GM19193 (cell line): ENCODE measurements around the gene SFSWAP.

Experiments used
- POLR2A ChIP-seq: IDR thresholded peaks from 4 replicates; pipeline ENCODE4 v1.6.1; 2011; ENCODE audit not compliant: insufficient read depth, insufficient read length; ENCODE audit errors: extremely low read depth

Gene SFSWAP

DNA sequence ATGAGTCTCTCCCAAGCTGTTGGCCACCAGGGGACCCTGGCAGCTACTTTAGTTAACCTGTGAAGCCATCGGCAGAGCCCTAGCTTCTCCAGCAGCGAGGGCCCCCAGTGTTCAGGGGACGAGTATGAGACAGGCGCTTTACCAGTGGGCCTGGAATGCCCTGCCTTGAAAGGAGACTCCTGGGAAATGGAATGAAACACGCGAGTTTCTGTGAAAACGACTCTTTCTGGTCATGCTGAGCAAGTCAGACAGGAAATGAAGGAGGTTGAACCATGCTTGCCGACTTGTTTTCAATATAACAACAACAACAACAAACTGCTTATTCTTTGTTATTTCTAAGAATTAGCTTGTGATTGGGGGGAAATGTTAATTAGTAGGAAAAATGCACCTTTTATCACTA lies 42.9 kb downstream of the SFSWAP start:
- no peak for TF ChIP-seq POLR2A

DNA sequence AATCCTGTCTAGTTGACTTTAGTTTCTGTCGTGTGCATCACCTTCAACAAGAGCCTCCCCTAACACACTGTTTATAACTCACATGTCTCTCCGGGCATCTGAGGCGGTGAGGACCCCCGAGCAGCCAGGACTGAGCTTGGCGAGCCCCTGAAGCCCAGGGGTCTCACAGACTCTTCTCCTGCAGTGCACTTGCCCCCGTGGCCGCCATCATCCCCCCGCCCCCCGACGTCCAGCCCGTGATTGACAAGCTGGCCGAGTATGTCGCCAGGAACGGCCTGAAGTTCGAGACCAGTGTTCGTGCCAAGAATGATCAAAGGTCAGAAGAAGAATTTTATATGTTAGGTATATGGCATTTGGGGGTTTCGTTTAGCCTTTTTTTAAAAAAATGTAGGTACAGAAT lies 43.3 kb downstream of the SFSWAP start:
- TF ChIP-seq POLR2A = no peak

DNA sequence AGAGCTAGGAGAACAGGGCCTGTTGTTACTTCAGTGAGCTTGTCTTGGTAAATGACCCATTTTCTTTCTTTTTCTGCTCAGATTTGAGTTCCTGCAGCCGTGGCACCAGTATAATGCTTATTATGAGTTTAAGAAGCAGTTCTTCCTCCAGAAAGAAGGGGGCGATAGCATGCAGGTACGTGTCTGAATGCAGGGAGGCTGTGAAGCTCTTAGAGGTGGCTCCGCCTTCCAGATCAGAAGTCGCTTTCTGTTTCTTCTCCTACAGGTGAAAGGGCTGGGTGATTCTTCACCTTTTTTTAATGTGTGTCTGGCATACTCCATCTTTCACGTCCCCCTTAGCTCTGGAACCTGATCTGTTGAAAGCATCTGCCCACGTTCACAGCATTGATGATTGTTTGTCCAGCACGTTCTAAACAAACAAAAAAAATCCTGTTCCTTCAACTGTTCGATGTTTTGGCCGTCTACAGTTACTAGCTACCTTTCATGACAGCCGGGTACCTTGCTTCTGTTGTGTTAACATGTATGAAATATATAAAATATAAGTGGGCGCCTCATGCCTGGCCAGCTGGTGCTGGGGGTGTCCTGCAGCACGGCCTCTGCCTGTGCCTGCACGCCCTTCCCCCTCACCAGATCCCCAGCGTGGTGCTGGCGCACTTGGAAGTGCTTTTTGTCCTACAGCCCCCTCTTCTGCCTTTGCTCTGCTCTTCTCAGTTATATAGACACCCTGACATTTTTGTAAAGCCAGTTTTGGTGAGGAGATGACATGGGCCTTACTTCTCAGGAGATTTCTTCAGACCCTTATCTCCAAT lies 44.6 kb downstream of the SFSWAP start:
- TF ChIP-seq POLR2A = no peak

DNA sequence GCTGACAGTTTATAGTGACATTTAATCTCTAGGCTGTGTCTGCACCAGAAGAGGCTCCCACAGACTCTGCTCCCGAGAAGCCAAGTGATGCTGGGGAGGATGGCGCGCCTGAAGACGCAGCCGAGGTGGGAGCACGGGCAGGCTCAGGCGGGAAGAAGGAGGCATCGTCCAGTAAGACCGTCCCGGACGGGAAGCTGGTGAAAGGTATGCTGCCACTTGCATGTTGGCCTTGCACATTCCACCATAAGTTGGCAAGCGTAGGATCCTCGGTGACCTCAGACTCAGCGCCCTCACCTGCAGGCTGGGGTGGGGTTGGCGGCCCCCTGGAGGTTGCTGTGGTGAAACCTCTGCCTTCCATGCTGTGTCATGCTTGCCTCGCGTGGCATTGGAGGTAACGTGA lies 45.6 kb downstream of the SFSWAP start:
- no peak for TF ChIP-seq POLR2A

DNA sequence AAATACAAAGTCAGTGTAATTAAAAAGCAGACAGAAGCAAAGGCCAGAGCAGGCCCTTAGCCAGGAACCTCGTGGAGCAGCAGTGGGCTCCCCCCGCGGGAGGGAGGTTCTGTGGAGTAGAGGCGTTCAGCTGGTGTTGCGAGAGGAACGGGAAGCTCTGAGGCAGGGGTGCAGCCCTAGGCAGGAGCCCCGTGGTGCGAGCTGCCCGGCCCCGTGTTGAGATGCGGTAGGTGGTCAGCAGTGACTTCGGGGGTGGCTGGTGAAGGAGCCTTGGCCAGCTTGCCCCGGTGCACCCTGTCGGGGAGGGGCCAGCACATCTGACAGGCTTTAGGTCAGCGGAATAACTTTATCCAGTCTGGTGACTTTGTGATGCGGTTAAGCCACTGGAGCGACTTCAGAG lies 46.2 kb downstream of the SFSWAP start:
- no peak for TF ChIP-seq POLR2A

DNA sequence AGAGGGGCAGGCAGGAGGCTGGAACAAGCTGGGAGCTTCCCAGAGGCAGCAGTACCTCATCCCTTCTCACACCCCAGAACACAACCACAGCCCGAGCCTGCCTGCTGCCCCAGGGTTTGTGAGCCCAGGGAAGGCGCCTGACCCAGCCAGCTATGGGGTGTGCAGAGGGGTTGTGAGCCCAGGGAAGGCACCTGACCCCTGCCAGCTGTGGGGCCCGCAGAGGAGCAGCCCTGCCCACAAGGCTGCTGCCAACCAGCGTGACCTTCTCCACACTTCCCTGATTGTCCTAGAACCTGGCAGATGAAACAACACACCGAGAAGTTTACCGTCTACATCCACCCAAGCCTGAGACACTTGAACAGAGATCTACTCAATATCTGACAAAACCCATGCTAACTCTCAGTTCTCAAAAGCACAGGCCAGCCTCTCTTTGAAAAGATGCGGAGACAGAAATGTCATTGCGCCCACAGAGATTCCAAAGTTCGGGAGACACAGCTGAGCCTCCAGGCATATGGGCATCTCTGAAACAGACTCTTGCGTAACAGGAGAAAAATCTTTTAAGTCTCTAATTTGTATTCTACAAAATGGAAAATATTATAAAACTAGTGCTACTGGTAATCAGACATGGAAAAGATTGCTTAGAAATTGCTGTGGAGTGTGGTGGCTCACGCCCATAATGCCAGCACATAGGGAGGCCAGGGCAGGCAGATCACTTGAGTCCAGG lies 47.3 kb downstream of the SFSWAP start:
- TF ChIP-seq POLR2A = peak; percentile 13

GRCh38 chr12:131759176-131759575 lies 48.3 kb downstream of the SFSWAP start:
- no peak for TF ChIP-seq POLR2A

- no peak for TF ChIP-seq POLR2A
Measured at GRCh38 chr12:131761638-131762037, 50.7 kb downstream of the SFSWAP start.

GRCh38 chr12:131764738-131765137 lies 53.8 kb downstream of the SFSWAP start:
- TF ChIP-seq POLR2A = no peak

DNA sequence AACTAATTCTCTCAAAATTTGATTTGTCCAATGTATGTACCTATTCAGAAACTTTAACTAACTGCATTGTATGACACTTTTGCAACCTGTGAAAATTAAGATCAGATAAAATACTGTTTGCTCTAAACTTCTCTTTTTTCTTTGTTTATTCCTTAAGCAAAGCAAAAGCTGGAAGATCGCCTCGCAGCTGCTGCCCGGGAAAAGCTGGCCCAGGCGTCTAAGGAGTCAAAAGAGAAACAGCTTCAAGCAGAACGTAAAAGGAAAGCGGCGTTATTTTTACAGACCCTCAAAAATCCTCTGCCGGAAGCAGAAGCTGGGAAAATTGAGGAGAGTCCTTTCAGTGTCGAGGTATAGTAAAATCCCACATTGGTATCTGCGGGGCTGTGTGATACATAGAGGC lies 55.1 kb downstream of the SFSWAP start:
- TF ChIP-seq POLR2A = no peak

DNA sequence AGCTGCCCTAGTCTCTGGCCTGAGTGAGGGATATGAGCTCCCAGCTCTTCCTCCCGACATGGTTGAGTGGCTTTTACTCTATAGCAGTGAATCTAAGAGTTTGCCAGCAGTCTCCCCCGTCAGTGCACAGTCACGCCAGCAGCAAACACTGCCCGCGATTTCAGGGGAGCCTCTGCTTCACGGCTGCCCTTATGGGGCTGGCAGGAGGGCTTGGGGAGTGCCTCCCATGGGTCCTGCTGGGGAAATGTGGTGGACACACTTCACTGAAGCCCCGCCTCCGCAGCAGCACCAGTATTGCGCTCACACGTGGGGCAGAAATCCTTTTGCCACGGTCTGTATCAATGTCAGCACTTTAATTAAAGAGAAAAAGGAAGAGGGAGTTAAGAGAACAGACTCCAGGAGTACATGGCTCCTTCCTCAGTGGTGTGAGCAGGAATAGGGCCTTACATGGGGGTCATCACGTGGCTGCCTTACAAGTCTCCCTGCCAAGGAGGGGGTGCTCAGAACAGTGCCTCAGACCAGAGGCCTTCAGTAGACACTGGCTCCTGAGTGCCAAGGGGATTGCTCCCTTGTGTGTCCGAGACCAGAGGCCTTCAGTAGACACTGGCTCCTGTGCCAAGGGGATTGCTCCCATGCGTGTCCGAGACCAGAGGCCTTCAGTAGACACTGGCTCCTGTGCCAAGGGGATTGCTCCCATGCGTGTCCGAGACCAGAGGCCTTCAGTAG lies 55.7 kb downstream of the SFSWAP start:
- TF ChIP-seq POLR2A = no peak

- TF ChIP-seq POLR2A = no peak
Measured at GRCh38 chr12:131770120-131770519, 59.2 kb downstream of the SFSWAP start.

GRCh38 chr12:131771965-131772364 lies 61.1 kb downstream of the SFSWAP start:
- TF ChIP-seq POLR2A = no peak

- TF ChIP-seq POLR2A = peak; percentile 67
Measured at GRCh38 chr12:131773582-131774221, 62.8 kb downstream of the SFSWAP start.
